HG02970 (cell line): ENCODE measurements around the gene GPR161.
A peak's percentile ranks its signal among the peaks of the same experiment; 100 is the strongest.

Source experiments
- ATAC-seq: cut with Tn5 transposase; IDR thresholded peaks from one replicate; pipeline ENCODE4 v1.9.1; 2021; ENCODE audit warnings: mild to moderate bottlenecking, moderate library complexity, moderate number of reproducible peaks; ENCODE audit not compliant: unreplicated experiment, low FRiP score

The GPR161 gene

DNA sequence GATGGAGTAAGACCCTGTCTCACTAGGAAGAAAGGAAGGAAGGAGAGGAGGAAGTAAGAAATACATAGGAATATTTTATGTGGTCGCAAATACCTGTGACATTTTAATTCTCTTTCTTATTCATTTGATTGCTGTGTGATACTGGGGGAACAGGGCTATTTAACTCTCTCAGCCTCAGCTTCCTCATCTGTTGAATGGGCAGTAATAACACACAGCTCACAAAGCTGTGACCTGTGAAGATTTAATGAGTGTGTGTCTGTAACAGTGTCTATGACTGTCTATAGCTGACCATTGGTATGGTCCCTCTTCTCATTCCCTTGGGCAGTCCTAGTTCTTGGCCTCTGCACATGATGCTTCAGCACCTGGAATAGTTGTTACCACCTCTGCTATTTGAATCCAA, 13.6 kb upstream of the GPR161 start:
- no peak for ATAC-seq

DNA sequence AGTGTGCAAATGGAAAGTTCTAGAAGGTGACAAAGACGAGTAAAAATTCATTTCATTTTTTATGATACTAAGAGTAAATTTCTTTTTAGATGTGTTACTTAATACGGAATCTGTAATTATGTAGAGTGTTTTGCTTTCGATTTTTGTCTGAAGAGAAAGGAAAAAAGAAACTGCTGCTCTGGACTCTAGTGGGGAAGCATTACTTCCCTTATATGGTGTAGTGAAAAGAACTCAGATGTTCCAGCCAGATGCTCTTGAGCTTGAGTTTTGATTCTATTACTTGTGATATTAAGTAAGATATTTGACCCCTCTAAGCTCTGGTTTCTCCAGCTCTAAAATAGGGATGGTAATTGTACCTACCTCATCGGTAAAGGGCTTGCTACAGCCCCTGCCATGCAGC, 12.2 kb upstream of the GPR161 start:
- ATAC-seq: no peak

DNA sequence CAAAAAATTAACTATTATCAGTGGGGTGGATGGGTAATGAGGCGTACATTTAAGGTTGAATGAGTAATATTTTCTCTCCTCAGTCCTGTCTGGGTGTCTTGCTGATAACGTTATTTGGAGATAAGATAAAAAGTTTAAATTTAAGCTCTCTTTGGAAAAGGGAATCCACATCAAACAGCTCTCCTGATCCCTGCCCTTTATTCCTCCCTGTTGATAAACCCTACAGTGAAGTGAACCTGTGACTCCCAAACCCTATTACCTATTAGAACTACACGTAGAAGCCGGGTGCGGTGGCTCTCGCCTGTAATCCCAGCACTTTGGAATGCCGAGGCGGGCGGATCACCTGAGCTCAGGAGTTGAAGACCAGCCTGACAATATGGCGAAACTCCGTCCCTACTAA, 9.9 kb upstream of the GPR161 start:
- no peak for ATAC-seq

- ATAC-seq: no peak
Observed at GRCh38 chr1:168146160-168146539, 9.4 kb upstream of the GPR161 start.

DNA sequence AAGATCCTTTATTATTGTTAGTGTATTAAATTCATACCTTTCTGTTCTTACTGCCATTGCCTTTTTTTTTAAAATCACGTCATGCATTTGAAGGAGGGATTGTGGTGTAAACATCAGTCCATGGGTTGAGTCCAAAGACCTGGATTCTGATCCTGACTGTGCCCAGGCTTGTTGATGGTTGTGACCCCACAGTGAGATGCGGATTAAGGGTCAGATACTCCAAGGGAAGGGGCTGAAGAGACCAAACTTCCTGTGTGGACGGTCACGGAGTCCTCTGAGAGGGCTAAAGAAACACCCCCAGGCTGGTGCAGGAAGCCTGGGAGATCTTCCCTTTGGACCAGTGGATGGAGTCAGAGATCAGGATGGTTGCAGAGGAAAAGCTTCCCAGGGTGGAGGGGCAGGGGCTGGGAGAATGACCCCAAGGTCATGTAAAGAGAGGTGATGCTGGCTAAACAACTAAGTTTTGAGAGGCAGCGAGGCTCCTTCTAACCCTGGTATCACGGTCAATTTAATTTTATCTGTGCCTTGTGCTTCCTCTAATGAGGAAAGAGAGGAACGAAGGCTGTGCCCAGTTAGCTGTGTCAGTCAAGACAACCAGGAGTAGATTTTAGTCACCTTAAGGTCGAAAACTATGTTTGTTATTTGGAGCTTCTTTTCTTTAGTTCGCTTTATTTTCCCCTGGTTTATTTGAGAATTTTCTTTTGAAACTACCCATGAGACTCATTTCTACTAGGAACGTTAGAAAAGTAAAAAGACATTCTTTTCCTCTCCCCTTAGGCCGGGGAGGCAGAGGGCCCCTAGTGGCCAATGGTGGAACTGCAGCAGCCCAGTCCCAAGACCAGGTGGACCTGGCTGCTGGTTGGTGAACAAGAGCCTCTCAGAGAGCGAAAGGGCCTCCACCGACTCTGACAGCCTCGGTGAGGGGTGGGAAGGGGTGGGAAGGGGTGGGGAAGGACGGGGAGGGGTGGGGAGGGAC, 8.7 kb upstream of the GPR161 start:
- peak; percentile 77 for ATAC-seq

- ATAC-seq: no peak
Observed at GRCh38 chr1:168141871-168142385, 5.2 kb upstream of the GPR161 start.

DNA sequence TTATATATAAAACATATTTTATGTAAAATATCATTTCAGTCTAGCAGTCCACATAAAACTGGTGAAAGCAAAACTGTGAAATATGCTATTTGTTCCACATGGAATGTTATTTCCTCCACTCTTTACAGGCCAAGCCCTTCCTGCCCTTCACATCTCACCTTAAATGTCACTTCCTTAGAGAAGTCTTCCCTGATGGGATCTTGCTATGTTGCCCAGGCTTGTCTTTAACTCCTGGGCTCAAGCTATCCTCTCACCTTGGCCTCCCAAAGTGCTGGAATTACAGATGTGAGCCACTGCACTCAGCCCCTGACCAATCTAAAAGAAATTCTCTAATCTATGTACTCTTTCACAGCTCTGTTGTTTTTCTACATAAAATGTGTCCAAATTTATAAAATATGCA, 2.3 kb upstream of the GPR161 start:
- ATAC-seq: no peak

DNA sequence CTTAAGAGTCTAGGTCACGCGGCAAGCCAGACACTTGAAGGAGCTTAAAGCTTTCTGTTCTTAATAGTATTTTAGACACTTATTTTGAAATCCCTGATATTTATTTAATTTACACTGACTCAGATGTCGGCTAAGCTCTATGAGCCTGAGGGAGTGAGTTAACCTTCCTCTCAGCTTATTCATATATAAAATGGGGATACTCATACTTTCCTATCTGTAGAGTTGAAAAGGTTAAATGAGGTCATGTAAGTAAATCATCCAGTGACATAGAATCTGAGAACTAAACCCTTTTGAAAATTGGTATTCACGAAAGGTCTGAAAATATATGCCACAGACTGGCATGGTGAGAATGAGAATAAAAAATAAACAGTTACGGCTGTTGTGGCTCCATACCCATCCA, 1.4 kb upstream of the GPR161 start:
- no peak for ATAC-seq

- ATAC-seq: no peak
Observed at GRCh38 chr1:168137515-168137821, 738 bp upstream of the GPR161 start.

- ATAC-seq: no peak
Observed at GRCh38 chr1:168135921-168136708, 615 bp downstream of the GPR161 start.

DNA sequence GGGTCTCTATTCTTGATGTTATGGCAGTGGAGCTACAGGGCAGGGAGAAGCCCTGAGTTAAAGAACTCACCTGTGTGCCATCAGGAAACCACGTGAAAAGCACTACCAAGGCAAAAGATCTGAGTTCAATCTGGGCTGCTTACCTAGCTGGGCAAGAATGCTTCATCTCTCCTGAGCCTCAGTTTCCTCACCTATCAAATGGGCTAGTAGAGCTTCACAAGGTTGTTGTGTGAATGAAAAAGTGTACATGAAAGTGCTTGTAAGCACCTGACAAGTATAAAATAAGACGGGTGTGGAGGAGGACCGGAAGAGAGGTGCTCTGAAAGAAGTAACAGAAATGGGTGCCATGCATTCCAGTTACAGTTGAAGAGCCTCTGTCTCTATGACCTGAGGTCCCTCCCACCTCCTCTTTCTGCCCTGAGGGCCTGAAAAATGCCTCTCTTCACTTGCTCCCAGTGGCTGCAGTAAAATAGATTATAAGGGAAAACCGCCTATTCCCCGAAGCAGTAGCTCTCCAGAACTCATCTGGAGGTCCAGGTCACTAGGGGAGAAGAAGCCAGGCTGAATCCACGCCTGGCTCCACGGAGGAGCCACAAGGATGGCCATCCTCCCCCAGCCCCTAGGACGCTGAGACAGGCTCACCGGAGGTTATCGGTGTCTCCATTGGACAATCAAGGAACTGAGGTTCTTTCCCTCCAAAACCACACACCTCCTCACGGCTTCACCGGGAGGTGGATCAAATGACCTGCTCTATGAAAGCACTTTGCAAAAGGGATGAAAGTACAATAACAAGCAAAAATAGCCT, 1.4 kb downstream of the GPR161 start:
- no peak for ATAC-seq

DNA sequence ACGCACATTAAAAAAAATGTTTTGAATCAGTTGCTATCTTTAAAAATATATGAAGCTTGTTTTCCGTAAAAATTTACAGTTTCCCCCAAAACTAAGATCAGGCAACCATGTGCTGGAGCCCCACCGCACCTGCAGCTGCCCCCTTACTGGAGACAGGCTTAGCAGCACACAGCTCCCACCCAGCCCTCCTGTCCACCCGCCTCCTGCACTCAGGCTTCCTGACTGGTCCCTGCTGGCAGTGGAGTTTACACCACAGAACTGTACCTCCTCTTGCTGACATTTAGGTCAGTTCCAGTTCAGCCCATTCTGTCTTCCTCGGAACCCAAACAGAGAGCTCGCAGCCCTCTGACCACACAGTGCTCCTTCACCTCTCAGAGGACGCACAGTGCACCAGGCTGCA, 2.1 kb downstream of the GPR161 start:
- no peak for ATAC-seq

GRCh38 chr1:168134132-168134531, 2.6 kb downstream of the GPR161 start:
- ATAC-seq: no peak

DNA sequence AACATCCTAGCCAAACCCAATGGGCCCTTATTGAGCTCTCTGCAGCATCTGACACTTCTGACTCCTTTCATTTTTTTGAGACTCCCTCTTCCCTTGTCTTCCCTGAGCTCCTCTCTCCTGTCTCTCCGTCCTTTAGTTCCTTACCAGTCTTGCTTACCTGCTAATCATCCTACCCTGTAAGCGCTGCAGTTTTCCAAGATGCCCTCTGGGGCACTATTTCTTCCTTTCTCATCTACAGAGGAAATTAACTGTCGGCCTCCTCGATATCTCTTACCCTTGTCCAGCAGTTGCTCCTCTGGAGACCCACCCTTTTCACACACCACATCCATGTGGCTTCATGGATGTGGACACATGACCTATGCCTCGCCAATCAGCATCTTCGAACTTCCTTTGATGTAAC, 6.8 kb downstream of the GPR161 start:
- ATAC-seq: no peak

DNA sequence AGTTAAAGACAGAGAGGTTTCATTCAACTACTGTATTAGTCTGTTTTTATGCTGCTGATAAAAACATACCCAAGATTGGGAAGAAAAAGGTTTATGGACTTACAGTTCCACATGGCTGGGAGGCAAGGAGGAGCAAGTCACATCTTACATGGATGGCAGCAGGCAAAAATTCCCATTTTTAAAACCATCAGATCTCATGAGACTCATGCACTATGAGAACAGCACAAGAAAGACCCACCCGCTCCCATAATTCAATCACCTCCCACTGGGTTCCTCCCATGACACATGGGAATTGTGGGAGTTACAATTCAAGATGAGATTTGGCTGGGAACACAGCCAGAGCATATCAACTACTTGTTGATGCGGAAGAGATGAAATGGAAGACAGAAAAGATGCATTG, 9.2 kb downstream of the GPR161 start:
- ATAC-seq: no peak

- ATAC-seq: no peak
Observed at GRCh38 chr1:168125051-168125450, 11.7 kb downstream of the GPR161 start.

DNA sequence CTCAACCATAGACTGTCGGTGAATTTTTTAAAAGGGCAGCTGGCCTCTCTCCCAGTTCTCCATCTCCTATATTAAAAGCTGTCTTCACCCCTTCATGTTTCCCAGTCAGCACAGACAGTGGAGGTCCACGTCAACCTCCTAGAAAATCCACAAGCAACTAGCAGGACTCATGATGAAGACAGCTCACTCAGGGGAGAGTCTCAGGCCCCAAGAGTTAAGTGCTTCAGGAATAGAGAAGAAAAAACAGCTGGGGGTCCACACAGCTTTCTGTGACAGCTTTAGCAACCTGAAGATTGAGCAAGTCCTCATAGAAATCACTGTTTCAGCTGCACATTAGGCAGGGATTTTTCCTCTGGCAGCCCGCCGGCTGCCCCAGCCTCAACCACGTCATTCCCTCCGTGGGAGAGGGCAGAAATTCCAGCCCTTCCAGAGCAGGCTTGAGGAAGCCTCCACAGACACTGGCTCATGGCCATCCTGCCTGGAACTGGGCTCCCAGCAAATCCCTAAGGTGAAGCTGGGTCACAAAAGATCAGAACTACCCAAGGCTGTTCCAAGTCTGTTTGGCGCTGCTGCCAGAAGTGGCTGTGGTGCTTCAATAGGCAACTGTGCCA, 15.2 kb downstream of the GPR161 start:
- no peak for ATAC-seq

GRCh38 chr1:168119750-168120149, 17.0 kb downstream of the GPR161 start:
- ATAC-seq: no peak

DNA sequence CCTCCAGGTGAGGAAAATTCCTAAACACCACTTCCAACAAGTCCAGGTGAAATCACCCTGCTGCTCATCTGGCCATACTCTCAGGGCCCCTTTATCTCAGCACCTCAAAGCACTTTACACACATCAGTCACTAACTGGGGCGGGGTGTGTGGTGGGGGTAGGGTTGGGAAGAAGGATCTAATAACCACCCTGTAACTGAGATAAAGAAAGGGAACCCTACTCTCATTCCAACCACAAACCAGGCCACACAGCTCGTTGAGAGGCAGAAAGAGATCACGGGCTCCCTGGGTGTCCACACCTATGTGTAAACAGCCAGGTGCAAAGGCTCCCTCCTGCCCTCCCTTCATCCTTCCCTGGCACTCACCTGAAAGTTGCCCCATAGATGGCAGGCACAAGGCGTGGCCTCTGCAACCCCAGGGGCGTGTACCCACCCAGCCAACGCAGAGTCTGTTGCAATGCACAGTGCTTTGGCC, 20.4 kb downstream of the GPR161 start:
- no peak for ATAC-seq

DNA sequence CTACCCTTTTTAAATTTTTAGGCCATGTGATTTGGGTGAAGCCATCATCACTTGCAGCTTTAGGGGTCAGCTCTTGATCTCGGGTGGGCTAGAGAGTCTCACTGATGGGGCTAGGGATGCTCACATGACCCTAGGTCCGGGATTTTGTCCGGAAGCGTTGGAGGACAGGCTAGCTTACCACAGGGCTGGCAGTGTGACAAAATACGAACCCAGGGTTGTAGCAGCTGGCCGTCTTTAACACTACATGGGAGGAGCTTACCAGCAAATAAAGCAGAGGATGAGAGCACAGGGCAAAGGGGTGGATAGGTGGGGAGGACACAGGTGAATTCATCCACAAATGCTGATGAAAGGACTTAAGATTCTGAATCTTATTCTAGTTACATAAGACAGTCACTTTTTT, 21.9 kb downstream of the GPR161 start:
- no peak for ATAC-seq
